HEK293 (cell line): Measurements from ENCODE around the gene L3MBTL4.

Experiments used
- HOXA7 ChIP-seq: sonication (generic); formaldehyde crosslinking; IDR thresholded peaks from 2 replicates; pipeline ENCODE4 v1.8.1; 2022; ENCODE audit warnings: missing genetic modification reagents, borderline replicate concordance
- REPIN1 ChIP-seq: fragments of 450-650 bp; formaldehyde crosslinking; IDR thresholded peaks from 2 replicates; pipeline ENCODE4 v1.5.1; 2017; ENCODE audit warnings: missing biosample characterization, missing genetic modification characterization, low read depth
- ZBTB1 ChIP-seq: fragments of 450-650 bp; formaldehyde crosslinking; IDR thresholded peaks from 2 replicates; pipeline ENCODE4 v1.5.1; 2016; ENCODE audit warnings: missing biosample characterization, missing genetic modification characterization
- ZNF184 ChIP-seq: fragments of 450-650 bp; IDR thresholded peaks from 2 replicates; pipeline ENCODE4 v1.5.1; 2018; ENCODE audit warnings: missing biosample characterization, mild to moderate bottlenecking, missing genetic modification characterization
- ZNF549 ChIP-seq: fragments of 450-650 bp; IDR thresholded peaks from 2 replicates; pipeline ENCODE4 v1.5.1; 2018; ENCODE audit warnings: missing biosample characterization, missing genetic modification characterization, mild to moderate bottlenecking, inconsistent platforms, moderate library complexity
- ZNF664 ChIP-seq: fragments of 450-650 bp; formaldehyde crosslinking; IDR thresholded peaks from 2 replicates; pipeline ENCODE4 v1.5.1; 2016; ENCODE audit warnings: missing biosample characterization, missing genetic modification characterization
- ZNF707 ChIP-seq: fragments of 450-650 bp; formaldehyde crosslinking; IDR thresholded peaks from 2 replicates; pipeline ENCODE4 v1.5.1; 2016; ENCODE audit warnings: missing biosample characterization, missing genetic modification characterization
- TF ChIP-seq, protein P1 (sequence below): fragments of 450-650 bp; formaldehyde crosslinking; IDR thresholded peaks from 2 replicates; pipeline ENCODE4 v1.5.1; 2016; ENCODE audit warnings: missing biosample characterization, missing genetic modification characterization
- TF ChIP-seq, protein P2 (sequence below): fragments of 450-650 bp; formaldehyde crosslinking; IDR thresholded peaks from 2 replicates; pipeline ENCODE4 v1.5.1; 2016; ENCODE audit warnings: missing biosample characterization, missing genetic modification characterization
- TF ChIP-seq, protein P3 (sequence below): sonication (generic); formaldehyde crosslinking; IDR thresholded peaks from 2 replicates; pipeline ENCODE4 v1.8.1; 2022; ENCODE audit warnings: mild to moderate bottlenecking, moderate library complexity, missing genetic modification reagents
- TF ChIP-seq, protein P4 (sequence below): fragments of 450-650 bp; formaldehyde crosslinking; IDR thresholded peaks from 2 replicates; pipeline ENCODE4 v1.5.1; 2016; ENCODE audit warnings: missing biosample characterization, missing genetic modification characterization

DNA sequence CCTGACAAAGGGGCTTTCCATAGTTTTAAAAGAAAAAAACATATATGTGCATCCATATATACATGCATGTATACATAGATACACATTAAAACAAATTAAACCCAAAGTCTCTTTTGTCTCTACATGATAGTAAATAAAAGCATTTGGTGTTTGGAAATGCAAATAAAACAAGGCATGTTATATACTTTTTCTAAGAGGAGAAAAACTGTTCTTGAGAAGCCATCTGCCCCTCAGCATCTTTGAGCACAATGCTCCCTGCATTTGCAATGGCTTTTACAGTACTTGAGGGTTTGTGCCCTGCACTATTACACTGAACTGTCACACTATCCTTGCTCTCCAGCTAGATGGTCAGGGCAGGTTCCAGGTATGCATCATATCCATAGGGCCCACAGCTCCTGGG is 210.2 kb downstream of the L3MBTL4 start:
- TF ChIP-seq, protein P1, sequence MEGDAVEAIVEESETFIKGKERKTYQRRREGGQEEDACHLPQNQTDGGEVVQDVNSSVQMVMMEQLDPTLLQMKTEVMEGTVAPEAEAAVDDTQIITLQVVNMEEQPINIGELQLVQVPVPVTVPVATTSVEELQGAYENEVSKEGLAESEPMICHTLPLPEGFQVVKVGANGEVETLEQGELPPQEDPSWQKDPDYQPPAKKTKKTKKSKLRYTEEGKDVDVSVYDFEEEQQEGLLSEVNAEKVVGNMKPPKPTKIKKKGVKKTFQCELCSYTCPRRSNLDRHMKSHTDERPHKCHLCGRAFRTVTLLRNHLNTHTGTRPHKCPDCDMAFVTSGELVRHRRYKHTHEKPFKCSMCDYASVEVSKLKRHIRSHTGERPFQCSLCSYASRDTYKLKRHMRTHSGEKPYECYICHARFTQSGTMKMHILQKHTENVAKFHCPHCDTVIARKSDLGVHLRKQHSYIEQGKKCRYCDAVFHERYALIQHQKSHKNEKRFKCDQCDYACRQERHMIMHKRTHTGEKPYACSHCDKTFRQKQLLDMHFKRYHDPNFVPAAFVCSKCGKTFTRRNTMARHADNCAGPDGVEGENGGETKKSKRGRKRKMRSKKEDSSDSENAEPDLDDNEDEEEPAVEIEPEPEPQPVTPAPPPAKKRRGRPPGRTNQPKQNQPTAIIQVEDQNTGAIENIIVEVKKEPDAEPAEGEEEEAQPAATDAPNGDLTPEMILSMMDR (tag by site-specific recombination), result no peak
- TF ChIP-seq ZBTB1 (no peak), ZNF664 (tag by site-specific recombination) (no peak), HOXA7 (CRISPR knock-in tag) (no peak), REPIN1 (no peak), ZNF707 (tag by site-specific recombination) (no peak), ZNF184 (tag by site-specific recombination) (no peak), ZNF549 (no peak)
- TF ChIP-seq, protein P2, sequence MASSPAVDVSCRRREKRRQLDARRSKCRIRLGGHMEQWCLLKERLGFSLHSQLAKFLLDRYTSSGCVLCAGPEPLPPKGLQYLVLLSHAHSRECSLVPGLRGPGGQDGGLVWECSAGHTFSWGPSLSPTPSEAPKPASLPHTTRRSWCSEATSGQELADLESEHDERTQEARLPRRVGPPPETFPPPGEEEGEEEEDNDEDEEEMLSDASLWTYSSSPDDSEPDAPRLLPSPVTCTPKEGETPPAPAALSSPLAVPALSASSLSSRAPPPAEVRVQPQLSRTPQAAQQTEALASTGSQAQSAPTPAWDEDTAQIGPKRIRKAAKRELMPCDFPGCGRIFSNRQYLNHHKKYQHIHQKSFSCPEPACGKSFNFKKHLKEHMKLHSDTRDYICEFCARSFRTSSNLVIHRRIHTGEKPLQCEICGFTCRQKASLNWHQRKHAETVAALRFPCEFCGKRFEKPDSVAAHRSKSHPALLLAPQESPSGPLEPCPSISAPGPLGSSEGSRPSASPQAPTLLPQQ (tag by site-specific recombination), result no peak
- TF ChIP-seq, protein P3, sequence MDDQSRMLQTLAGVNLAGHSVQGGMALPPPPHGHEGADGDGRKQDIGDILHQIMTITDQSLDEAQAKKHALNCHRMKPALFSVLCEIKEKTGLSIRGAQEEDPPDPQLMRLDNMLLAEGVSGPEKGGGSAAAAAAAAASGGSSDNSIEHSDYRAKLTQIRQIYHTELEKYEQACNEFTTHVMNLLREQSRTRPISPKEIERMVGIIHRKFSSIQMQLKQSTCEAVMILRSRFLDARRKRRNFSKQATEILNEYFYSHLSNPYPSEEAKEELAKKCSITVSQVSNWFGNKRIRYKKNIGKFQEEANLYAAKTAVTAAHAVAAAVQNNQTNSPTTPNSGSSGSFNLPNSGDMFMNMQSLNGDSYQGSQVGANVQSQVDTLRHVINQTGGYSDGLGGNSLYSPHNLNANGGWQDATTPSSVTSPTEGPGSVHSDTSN (CRISPR knock-in tag), result no peak
- TF ChIP-seq, protein P4, sequence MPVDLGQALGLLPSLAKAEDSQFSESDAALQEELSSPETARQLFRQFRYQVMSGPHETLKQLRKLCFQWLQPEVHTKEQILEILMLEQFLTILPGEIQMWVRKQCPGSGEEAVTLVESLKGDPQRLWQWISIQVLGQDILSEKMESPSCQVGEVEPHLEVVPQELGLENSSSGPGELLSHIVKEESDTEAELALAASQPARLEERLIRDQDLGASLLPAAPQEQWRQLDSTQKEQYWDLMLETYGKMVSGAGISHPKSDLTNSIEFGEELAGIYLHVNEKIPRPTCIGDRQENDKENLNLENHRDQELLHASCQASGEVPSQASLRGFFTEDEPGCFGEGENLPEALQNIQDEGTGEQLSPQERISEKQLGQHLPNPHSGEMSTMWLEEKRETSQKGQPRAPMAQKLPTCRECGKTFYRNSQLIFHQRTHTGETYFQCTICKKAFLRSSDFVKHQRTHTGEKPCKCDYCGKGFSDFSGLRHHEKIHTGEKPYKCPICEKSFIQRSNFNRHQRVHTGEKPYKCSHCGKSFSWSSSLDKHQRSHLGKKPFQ (tag by site-specific recombination), result no peak
